HL-60/S4 (cell line): ENCODE data around the gene ERGIC3.

Source experiments
- in situ Hi-C: fragments of 300-500 bp; cut with MboI; formaldehyde crosslinking; loops from 2 replicates; pipeline ENCODE4 v1.14.3; 2022; ENCODE audit warnings: low sequenced_read_pairs

The ERGIC3 gene

GRCh38 chr20:35595901-35596300 lies 54.0 kb downstream of the ERGIC3 start:
- in situ Hi-C loops = no loop called here

GRCh38 chr20:35597186-35597585 lies 55.3 kb downstream of the ERGIC3 start:
- in situ Hi-C loops = no loop called here

DNA sequence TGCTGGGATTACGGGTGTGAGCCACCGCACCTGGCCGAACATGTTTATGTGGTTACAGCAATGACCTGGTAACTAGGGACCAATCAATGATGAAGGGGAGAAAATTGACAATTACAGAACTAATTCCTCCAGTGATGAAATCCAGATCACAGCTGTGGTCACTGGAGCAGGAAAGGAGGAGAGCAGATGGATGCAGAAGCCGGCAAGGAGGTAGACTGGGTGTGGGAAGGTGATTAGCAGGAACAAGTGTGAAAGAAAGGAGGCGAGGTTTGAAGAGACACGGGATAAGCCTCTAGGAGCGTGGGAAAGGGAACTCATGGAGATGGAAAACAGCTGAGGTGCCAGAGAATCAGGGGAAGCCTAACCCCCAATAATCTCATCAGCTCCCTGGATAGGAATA lies 56.6 kb downstream of the ERGIC3 start:
- in situ Hi-C loops = no loop called here

DNA sequence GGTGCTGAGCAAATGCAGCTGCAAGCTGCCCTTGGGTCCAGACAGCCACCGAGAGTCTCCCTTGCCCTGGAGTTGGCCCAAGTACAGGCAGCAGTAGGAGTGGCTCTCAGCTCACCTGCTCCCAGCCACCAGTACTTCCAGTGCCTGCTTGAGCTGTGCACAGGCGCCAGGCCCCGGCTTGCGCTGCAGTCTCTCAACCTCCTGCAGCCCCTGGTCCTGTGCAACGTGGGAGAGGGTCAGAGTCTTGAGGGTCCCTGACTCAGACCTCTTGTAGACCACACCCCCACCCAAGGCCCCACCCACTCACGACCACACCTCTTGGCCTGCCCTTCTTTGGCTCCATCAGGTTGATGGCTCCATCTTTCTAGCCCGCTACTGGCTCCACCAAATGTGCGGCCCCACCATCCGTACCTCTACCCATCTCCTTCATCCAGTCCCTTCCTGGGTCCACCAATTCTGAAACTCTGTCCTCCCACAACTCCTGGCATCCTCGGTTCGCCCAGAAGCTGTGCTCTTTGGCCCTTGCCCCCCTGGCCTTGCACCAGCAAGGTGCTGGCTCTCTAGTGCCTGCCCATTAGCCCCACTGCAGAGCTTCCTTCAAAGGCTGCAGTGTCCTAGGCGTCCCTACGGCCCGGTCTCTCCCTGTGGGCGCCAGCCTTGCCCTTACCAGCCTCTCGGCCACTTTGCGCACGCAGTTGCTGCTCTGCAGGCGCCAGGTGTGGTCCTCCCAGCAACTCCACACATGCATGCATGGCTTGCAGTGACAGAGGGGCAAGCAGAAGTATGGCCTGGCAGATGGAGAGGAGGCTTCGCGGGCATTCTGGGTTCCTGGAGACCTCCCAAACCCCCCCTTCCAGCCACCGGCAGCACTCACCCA lies 57.3 kb downstream of the ERGIC3 start:
- in situ Hi-C loops = no loop called here

DNA sequence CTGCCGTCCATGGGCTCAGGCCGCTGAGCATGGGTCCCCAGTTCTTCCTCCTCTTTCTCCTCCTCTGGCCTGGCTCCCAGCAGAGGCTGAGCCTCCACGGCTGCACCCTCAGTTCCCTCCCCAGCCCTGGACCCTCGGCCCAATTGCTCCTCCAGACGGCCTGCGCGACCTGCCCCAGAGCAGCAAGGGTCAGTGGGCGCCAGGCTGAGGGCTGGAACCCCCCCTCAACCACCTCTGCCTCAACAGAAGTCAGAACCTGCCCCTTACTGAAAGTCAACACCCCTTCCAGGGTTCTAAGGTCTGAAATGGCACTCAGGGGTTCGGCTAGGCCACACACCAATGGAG lies 57.9 kb downstream of the ERGIC3 start:
- in situ Hi-C loops = no loop called here

GRCh38 chr20:35600176-35600992 lies 58.5 kb downstream of the ERGIC3 start:
- in situ Hi-C loops = no loop called here

DNA sequence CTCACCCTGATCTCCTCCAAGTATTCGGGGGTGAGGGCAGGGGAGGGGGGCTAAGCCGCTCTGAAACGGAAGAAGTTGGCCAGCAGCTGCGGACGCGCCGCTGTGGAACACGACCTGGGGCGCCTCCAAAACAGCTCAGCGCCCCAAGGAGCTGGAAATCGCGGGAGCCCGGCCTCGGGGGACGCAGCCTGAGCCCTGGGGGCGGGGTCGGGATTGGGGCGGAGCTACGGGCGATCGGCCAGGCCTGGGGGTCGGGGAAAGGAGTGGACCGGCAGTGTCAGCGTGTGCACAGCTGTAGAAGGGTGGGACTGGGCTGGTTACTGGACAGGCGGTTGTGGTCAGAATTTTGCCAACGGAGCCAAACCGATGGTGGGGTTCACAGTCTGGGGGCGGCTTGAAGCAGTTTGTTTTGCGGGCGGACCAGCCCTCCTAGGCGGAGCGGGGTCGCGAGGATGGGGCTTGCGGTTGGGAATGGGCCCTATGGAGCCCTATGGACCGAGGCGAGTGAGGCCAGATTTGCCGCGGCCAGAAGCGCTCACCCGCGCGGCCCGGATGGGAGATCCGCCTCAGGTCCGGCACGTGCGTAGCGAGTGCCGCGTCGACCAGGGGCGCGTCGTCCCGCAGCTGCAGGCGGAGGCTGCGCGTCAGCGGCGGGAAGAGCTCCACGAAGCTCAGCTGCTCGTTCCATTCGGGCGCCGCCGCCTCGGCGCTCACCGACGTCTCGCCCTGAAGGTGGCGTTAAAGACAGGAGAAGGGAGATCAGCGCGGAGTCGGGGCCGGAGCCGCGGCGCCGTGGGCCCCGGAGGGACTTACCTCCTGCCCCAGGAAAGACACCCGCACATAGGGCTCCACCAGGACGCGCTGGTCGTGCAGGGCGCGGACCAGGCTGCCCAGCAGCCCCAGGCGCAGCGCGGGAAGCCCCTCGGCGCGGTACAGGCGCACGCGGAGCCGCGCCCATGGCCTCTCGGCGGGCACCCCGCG lies 59.4 kb downstream of the ERGIC3 start:
- in situ Hi-C loops = no loop called here

DNA sequence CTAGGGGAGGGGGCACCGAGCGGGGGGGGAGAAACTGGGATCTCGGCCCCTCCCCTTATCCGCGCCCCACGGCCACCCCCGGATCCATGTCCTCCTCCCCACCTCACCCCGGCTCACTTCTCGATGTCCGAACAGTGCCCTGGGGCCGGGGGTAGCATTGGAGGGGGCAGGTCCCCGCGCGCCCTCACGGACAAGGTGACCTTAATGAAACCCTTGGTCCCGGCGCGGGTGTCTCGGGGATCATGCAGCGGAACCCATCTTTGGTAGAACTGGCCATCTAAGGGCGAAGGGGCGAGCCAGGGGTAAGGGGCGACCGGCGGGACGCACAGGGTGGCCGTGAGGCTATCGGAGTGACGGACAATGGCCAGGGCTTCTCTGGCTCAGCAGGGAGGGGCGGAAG lies 60.1 kb downstream of the ERGIC3 start:
- in situ Hi-C loops = no loop called here

- in situ Hi-C loops = no loop called here
Measured at GRCh38 chr20:35602851-35603495, 61.1 kb downstream of the ERGIC3 start.

DNA sequence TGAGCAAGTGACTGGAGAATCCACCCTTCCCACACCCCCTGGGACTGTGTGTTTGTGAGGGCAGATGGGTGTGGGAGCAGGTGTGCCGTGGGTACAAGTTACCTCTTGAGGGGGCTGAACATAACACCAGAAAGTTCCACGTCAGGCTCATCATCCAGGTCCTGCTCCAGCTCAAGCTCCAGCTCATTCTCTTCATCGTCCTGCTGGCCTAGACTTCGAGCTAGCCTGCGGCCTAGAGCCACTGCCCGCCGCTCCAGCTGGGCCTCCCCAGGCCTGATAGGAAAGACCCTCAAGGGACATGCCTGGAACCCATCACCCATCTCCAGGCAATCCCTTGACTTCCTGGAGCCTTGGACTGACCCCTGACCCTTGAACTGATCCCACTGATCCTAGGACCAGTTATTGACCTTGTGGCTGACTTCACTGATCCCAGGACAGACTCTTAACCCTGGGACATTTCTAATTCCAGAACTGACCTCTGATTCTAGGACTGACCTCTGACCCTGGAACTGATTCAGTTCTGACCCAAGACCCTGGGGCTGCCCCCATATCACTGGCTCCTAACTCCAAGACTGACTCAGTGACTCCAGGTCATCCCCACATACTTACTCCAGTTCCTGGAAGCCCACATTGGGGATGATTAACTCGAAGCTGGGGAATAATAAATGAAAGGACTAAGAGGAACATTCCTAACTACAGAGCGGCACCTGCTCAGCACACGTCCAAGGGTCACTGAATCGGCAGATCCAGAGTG lies 62.0 kb downstream of the ERGIC3 start:
- in situ Hi-C loops = no loop called here

DNA sequence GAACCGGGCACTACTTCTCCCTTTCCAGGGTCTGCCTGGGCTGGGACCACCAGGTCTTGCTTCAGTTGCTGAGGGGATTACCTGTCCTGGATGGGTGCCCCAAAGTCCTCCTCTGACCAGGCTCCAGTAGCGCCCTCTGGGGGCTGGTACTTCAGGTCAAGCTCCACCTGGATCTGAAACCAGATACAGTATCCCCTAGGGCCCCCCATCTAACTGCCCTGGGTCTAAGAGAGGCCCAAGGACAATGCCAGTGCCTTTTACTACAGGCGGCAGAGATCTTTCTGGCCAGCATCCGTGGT lies 62.5 kb downstream of the ERGIC3 start:
- in situ Hi-C loops = no loop called here

DNA sequence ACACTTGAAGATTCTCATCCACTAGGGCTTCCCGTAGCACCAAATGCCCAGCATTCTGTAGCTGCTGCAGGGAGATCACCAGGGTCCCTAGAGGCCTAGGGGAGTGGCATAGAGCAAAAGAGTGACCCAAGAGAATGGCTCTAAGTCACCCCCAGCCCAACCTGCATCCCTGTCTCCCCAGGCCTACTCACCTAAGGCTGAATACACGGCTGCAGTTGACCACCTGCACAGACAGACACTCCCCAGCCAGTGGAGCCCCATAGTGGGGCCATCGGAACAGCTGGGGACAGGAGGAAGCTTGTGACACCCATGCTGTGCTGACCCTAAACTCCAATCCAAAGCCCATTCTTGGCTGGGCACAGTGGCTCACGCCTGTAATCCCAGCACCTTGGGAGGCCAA lies 64.2 kb downstream of the ERGIC3 start:
- in situ Hi-C loops = no loop called here
